NCI-H460 (cell line): ENCODE measurements around the gene MAD2L1BP. TPM values are rescaled to one million over a fixed set of nuclear protein-coding genes. Genes with fewer than 3 reads are reported as not detected.
"Not testable (repeated sequence)": the region's sequence is repeated elsewhere in the genome, so short reads cannot be mapped to it uniquely, and the experiment has no call there.

Source experiments
- DNase-seq: peaks from one replicate; pipeline ENCODE4 v3.0.0-alpha.2; 2016; ENCODE audit warnings: low read depth; ENCODE audit errors: extremely low read depth
- total RNA-seq: library from RNA; depleted of rRNA; stranded (reverse); fragments of >200 nt; shearing (Covaris generic); gene quantifications from 2 replicates; pipeline ENCODE4 v1.2.3, GENCODE V29; 2014

The MAD2L1BP gene
- total RNA-seq, 1 experiment from 2014 or later = 23.9 TPM

DNA sequence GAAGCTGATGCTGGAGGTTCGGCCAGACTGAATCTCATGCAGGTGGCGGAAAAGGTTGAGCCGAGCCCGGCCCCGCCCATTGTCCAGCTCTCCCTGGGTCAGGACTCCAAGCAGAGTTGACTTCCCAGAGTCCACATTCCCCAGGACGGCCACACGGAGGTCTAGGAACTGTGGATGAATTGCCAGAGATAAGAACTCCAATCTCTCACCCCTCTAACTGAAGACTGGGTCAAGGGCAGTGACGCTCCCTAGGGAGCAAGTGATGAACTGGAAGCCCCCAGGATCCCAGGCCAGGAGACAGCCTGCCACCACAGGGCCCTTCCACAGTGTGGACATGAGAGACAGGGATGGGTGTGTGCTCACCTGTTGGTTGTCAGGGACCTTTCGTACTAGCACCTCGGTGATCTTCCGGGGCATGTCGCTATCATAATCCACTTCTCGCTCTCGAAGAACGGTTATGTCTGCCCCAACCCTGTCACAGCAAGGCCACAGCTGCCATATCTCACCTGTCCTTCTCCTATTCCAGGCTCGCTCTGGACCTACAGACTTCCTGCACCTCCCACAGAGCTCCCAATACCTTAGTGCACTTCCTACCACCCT is 10.1 kb upstream of the MAD2L1BP start:
- DNase-seq = no peak

DNA sequence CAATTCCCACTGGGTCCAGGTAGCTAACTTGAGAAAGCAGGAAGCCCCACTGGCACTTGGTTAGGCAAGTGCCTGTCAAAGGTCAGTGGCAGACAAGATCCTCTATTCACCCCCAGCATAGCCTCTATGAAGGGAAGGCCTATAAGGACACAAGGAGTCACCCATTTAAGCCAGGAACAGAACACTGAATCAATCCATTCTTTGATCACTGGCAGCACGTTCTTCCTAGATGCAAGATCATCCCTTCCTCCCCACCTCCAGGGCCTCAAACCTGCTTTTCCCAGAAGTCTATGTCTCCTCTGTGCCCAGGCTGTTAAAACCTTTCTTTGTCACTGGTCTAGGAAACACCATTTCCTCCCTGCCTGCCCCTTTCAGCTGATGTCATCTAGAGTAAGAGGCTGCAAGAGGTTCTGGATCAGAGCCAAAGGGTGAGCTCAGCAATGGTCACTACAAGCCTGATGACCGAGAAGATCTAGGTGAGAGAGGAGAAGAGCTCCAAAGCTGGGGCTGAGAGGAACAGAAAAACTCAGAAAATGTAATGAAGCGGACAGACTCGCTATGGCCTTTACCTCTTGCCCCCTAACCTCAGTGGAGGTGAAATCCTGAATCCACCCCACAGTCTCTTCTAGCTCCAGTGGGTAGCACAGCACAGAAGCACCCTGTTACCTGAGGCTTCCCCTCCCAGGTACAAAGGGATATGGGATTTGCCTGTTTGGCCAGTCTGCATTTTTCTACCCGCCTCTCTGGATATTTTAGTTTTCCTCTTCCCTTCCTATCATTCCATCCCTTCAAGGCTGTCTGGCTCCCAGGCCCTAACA is 8.4 kb upstream of the MAD2L1BP start:
- DNase-seq = peak; percentile 95

DNA sequence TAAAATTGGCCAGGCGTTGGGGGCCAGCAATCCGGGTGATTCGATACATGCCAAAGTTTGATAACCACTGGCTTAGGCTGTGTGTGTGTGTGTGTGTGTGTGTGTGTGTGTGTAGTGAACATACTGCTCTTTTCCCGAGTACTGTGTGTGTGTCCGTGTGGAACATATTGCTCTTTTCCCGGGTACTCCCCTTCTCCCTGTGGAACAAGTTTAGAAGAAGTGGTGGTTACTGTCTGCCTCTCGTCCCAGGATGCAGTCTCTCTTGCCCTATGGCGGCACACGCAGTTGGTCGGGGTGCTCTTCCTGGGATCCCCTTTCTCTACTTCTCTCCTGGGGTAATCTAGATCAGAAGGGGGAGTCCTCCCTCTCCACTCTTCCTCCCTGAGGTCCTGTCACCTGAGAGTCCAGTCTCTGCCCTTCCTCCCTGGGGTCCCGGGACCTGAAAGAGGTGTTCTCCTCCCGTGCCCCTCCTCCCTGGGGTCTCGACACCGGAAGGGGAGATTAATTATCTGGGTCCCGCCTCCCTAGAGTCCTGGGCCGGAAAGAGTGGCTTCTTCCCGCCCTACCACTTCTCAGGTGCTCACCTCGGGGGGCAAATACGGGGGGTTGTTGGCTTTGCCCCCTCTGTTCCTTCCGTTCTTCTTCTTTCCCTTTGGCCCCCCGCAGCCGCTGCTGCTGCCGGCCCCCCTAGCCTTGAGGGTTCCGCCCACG is 7.1 kb upstream of the MAD2L1BP start:
- DNase-seq = no peak

DNA sequence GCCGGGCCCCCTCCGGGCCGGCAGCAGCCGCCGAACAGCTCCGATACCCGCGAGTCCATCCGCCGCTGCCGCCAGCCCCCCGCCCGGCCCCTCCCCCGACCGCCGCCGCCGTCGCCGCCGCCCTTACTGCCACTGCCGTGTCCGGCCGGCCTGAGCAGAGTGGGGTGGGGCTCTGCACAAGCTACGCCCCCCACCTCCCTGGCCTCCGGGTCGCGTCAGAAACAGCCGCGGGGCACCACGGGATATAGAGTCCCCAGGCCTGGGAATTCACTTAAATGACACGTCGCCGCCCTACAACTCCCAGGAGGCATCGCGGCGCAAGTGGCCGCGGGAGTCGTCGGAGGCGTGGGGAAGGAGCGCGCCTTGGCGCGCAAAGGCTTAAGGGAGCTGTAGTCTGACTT is 6.5 kb upstream of the MAD2L1BP start, which contains the start of gene GTPBP2:
TSS of gene GTPBP2 (minus strand) at position 161 of the 401 bp plus-strand sequence. CDS start at position 59, 102 bp downstream.
- peak; percentile 97 for DNase-seq

DNA sequence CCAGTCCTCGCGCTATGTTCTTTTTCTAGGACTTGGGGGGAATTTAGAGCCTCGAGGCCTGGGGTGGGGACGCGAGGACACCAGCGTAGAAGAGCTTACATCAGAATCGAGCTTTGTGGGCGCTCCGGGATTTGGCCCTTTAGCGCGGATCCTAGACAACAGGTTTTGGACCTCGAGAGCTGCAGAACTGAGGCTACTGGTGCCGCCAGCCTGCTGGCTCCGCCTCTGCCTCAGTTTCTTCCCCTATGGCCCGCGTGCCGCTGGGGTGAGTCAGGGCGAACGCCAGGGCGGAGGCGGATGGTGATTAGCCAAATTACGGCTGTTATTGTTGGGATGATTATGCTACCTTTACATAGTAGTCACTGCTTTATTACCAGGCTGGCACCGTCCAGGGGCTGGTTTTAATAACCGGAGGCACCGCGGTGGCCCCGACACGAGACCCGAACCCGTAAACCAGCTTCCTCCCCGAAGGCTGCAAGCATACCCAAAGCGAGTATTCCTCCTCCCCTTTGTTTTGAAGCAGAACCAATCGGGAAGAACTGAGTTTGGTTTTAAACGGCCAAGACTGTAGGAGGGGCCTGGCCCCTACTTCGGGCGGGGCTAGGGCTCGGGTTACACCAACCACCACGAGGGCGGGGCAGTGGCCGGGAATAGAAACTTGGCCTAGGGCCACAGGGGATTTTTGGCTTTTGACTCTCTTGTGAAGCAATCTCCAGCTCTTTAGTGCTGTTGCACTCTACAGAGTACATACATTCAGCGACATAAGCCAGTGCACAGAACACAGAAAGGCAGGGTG is 5.9 kb upstream of the MAD2L1BP start:
- DNase-seq = peak; percentile 95

DNA sequence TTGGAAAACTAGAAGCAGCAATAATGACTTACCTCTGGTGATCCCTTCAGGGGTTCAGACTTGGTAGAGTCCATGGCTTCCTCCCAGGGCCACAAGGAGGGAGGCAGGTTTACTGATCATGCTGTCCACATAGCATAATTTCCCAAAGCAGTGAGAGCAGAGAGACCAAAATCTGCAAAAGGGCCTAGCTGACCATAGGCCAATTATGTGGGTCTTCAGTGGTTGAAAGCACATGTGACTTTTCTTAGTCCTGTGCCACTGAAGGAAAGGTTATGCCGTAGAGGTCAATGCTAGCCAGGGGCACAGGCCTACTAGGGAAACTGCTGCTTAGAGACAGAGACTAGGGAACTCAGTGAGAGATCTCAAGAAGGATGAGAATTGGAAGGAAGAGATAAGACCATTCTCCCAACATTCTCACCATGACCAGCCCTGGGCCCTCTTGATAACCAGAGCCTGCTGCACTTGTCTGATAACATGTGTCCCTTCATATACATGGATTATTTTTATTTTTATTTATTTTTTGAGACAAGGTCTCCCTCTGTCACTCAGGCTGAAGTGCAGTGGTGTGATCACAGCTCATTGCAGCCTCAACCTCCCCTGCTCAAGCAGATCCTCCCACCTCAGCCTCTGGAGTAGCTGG is 4.5 kb upstream of the MAD2L1BP start:
- DNase-seq = no peak

DNA sequence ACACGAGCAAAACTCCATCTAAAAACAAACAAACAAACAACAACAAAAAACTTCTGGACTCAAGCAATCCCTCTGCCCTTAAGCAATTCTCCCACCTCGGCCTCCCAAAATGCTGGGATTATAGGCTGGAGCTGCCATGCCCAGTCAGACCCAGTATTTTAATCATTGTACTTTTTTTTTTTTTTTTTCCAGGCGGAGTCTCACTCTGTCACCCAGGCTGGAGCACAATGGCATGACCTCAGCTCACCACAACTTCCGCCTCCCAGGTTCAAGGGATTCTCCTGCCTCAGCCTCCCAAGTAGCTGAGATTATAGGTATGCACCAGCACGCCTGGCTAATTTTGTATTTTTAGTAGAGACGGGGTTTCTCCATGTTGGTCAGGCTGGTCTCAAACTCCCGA is 2.6 kb upstream of the MAD2L1BP start:
- not testable (repeated sequence) for DNase-seq

DNA sequence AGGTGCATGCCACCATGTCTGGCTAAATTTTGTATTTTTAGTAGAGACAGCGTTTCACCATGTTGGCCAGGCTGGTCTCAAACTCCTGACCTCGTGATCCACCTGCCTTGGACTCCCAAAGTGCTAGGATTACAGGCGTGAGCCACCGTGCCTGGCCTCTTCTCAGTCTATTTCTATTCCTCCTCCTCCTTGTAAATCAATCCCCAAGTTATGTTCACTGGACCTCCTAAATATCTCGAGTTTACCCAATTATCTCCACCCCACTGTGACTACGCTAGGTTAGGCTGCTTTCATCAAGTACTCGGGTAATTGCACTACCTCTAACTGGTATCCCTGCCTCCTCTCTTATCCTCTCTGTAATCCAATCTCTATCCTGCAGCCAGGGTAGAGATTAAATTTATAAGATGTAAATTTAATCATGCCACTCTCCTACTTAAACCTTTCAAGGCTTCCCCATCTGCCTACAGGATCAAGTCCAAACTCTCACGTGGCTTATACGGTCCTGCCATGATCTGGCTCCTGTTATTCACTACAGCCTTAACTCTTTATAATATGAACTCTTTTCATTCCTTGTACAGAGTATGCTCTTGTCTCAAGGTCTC is 837 bp upstream of the MAD2L1BP start:
- no peak for DNase-seq

DNA sequence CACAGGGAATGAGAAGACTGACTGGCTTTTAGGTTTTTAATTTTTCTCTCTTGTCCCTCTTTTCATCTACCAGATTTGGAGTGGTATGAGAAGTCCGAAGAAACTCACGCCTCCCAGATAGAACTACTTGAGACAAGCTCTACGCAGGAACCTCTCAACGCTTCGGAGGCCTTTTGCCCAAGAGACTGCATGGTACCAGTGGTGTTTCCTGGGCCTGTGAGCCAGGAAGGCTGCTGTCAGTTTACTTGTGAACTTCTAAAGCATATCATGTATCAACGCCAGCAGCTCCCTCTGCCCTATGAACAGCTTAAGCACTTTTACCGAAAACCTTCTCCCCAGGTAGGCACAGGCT is 644 bp downstream of the MAD2L1BP start:
- no peak for DNase-seq

DNA sequence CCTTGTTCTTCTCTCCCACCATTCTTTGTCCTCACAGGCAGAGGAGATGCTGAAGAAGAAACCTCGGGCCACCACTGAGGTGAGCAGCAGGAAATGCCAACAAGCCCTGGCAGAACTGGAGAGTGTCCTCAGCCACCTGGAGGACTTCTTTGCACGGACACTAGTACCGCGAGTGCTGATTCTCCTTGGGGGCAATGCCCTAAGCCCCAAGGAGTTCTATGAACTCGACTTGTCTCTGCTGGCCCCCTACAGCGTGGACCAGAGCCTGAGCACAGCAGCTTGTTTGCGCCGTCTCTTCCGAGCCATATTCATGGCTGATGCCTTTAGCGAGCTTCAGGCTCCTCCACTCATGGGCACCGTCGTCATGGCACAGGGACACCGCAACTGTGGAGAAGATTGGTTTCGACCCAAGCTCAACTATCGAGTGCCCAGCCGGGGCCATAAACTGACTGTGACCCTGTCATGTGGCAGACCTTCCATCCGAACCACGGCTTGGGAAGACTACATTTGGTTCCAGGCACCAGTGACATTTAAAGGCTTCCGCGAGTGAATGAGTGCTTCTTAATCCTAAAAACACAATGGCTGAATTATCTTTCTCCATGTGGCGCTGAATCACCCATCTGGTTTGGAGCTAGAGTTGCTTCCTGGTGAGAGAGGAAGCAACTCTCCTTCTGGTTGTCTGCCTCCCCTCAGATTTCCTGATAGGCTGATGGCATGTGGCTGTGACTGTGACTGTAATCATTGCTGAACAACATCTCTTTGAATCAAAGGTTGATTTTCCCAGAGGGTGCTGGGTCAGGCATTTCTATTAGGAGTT is 4.6 kb downstream of the MAD2L1BP start:
- no peak for DNase-seq

DNA sequence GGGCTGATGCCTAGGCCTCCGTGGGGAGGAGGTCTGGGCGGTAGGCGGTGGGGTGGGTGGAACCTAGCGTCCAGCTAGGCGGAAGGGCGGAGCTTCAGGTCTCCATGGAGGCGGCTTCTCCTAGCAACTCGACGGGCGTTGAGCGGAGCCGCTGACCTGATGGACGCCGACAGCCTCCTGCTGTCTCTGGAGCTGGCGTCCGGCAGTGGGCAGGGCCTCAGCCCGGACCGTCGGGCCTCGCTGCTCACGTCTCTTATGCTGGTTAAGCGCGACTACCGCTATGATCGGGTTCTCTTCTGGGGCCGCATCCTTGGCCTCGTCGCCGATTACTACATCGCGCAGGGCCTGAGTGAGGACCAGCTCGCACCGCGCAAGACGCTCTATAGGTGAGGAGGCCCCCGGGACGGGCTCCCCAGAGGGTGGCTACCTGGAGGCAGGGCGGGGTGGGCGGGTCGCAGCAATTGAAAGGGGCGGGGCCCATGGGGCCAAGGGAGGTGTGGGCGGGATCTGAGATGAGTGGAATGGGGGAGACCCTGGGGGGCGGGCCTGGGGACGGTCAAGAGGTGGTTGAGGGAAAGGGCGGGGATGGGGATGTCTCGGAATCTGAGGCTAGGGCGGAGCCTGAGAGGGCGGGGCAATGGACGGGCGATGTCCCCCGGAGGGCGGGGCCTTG is 9.4 kb downstream of the MAD2L1BP start, which contains the start of gene RSPH9:
TSS of gene RSPH9 (plus strand) at position 97 of the 673 bp plus-strand sequence. CDS start at position 160, 63 bp downstream.
- DNase-seq = no peak

DNA sequence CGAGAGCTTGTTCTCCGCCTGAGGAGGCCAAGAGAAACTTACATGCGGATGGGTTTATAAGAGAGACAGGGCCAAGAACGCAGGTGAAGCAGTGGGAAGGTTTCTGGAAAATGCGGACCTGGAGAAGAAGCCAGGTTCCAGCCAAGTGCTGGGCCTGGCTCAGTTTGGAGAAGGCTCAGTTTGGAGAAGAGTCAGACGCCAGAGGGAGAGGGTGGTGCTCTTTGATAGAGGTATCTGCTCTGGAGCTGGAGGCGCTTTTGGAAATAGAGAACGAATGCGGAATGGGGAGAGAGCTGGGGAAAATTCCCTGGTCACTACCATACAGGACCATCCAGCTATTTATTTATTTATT is 9.9 kb downstream of the MAD2L1BP start:
- no peak for DNase-seq

DNA sequence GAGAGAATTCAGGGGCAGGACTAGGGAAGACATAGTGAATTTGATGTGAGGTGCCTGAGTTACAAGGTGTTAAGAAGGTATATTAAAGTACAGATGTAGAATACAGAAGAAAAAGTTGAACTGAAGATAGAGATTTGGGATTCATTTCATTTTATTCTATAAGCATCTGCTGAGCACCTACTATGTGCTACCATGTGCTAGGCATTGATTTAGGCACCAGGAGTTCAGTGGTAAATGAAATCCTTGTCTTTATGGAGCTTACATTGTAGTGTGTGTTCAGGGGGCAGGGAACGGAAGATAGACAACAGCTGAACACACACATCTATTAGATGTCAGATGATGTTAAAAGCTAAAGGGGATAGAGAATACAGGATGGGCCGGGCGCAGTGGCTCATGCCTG is 12.0 kb downstream of the MAD2L1BP start:
- DNase-seq = no peak

DNA sequence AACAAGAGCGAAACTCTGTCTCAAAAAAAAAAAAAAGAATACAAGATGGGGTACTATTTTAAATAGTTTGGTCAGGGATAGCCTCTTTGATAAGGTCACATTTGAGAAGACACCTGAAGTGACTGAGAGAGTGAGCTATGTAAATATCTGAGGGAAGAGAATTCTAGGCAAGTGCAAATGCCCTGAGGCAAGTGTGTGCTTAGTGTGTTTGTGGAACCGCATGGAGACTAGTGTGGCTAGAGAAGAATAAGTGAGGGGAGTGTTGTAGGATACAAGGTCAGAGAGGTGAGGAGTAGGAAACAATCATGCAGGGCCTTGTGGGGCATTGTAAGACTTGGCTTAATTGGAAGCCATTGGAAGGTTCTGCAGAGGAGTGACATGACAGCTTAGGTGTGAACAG is 12.6 kb downstream of the MAD2L1BP start:
- DNase-seq = no peak

DNA sequence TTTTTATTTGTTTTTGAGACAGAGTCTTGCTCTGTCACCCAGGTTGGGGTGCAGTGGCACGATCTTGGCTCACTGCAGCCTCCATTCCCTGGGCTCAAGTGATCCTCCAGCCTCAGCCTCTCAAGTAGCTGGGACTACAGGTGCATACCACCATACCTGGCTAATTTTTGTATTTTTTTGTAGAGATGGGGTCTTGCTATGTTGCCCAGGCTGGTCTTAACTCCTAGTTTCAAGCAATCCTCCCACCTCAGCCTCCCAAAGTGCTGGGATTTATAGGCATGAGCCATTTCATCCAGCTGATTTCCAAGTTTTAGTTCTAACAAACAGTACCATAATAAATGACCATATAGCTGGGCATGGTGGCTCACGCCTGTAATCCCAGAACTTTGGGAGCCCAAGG is 17.2 kb downstream of the MAD2L1BP start:
- not testable (repeated sequence) for DNase-seq

DNA sequence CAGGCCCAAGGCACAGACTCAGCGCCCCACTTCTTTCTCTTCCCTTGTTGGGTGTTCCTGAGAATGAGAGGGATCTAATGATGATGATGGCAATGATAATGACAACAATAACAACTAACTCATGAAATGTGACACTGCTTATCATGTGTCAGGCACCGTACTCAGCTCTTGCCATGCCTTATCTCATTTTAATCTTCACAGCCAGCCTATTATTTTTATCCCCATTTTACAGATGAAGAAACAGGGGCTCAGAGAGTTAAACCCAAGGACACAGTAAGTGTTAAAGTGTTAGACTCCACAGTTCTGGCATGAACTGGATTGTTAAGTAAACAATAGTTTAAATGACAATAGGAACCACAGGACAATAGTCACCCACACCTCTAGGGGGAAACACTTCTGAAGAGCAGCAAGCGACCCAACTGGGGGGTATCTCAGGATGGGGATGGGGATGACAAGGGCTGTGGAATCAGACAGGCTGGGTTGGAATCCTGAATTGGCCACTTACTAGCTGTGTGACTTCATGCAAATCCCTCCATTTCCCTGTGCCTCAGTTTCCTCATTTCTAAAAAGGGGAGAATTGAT is 21.7 kb downstream of the MAD2L1BP start:
- no peak for DNase-seq

DNA sequence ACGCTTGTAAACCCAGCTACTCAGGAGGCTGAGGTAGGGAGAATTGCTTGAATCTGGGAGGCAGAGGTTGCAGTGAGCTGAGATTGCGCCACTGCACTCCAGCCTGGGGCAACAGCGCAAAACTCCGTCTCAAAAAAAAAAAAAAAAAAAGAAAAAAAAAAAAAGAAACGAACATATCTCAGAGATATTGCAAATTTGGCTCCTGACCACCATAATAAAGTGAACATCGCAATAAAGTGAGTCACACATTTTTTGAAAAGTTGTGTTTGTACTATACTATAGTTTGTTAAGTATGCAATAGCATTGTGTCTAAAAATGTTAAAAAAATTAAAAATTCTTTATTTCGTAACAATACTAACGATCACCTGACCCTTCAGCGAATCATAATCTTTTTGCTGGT is 22.5 kb downstream of the MAD2L1BP start:
- no peak for DNase-seq

DNA sequence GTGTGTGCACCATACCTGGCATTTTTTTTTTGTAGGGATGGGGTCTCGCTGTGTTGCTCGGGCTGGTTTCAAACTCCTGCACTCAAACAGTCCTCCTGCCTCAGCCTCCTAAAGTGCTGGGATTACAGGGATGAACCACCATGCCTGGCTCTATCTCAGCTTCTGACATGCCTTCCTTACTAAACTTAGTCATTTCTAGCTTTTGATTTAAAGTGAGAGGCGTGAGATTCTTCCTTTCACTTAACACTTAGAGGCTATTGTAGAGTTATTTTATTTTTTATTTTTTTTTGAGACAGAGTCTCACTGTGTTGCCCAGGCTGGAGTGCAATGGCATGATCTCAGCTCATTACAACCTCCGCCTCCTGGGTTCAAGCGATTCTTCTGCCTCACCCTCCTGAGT is 27.3 kb downstream of the MAD2L1BP start:
- not testable (repeated sequence) for DNase-seq
